Caco-2 (cell line): ENCODE results near the gene CHST3. TPM values are rescaled to one million over a fixed set of nuclear protein-coding genes. Genes with fewer than 3 reads are reported as not detected.

Experiments used
- BruUV-seq: library from RNA; stranded (reverse); fragments of 400-500 nt; replicated peaks from 2 replicates; lab custom pipeline; 2021; lab: Mats Ljungman, UMichigan
- CTCF ChIA-PET: fragments of 300-600 bp; sonication (Branson Sonifier 250); formaldehyde crosslinking; loops from one replicate; lab custom pipeline; 2022; ENCODE audit warnings: antibody characterized with exemption; lab: Charles Lee
- POLR2A ChIA-PET: fragments of 300-600 bp; sonication (Branson Sonifier 250); formaldehyde crosslinking; loops from one replicate; lab custom pipeline; 2022; ENCODE audit warnings: antibody characterized with exemption; lab: Charles Lee
- DNase-seq, 2 experiments: peaks; one replicate each; pipeline versions ENCODE4 v3.0.0 to v3.0.0-alpha.2; 2020 to 2022
- H3K27me3 ChIP-seq: replicated peaks from 2 replicates; pipeline ENCODE4 v1.6.0; 2011; ENCODE audit warnings: low read length; ENCODE audit not compliant: control insufficient read depth, insufficient read depth
- H3K36me3 ChIP-seq: 2 replicates; pipeline ENCODE4 v1.5.1; 2011; ENCODE audit warnings: low read length; ENCODE audit not compliant: control insufficient read depth, insufficient read depth
- H3K4me1 ChIP-seq: fragments of 250-450 bp; sonication (Bioruptor Pico); 2 replicates; pipeline ENCODE4 v1.5.1; 2020; ENCODE audit warnings: mild to moderate bottlenecking
- H3K4me3 ChIP-seq: 2 replicates; pipeline ENCODE4 v1.5.1; 2011; ENCODE audit warnings: low read depth, mild to moderate bottlenecking, control low read depth, low read length
- H3K9me3 ChIP-seq: fragments of 250-450 bp; sonication (Bioruptor Pico); 2 replicates; pipeline ENCODE4 v1.5.1; 2020; ENCODE audit warnings: mild to moderate bottlenecking, moderate library complexity
- H3K27ac Mint-ChIP-seq: one replicate; pipeline ENCODE4 v1.8.0; 2022; ENCODE audit warnings: mixed read lengths; ENCODE audit not compliant: unreplicated experiment
- H3K27me3 Mint-ChIP-seq: one replicate; pipeline ENCODE4 v1.8.0; 2022; ENCODE audit warnings: mixed read lengths; ENCODE audit not compliant: insufficient read depth, unreplicated experiment
- H3K36me3 Mint-ChIP-seq: one replicate; pipeline ENCODE4 v1.8.0; 2022; ENCODE audit warnings: mild to moderate bottlenecking, mixed read lengths; ENCODE audit not compliant: insufficient read depth, unreplicated experiment
- H3K4me1 Mint-ChIP-seq: one replicate; pipeline ENCODE4 v1.8.0; 2022; ENCODE audit warnings: low read depth, mixed read lengths; ENCODE audit not compliant: unreplicated experiment
- H3K4me3 Mint-ChIP-seq: one replicate; pipeline ENCODE4 v1.8.0; 2022; ENCODE audit warnings: mild to moderate bottlenecking, moderate library complexity, mixed read lengths; ENCODE audit not compliant: unreplicated experiment
- H3K9me3 Mint-ChIP-seq: one replicate; pipeline ENCODE4 v1.8.0; 2022; ENCODE audit warnings: mixed read lengths; ENCODE audit not compliant: unreplicated experiment
- CTCF ChIP-seq, 2 experiments: fragments of 200-600 bp in 1 of 2; IDR thresholded peaks; 1 replicate in 1 of 2; 2 replicates in 1 of 2; pipeline versions ENCODE4 v1.5.1 to v1.8.0; 2011 to 2022; ENCODE audit warnings: antibody characterized with exemption in 1 of 2, control low read depth in 1 of 2, inconsistent platforms in 1 of 2, low read depth in 1 of 2, low read length in 1 of 2, mild to moderate bottlenecking in 1 of 2, moderate library complexity in 1 of 2; ENCODE audit not compliant: insufficient read depth in 1 of 2, severe bottlenecking in 1 of 2, unreplicated experiment in 1 of 2
- intact Hi-C: fragments of 100-400 bp; cut with micrococcal nuclease; formaldehyde crosslinking; loops from one replicate; pipeline ENCODE4 v1.10.0; 2022; ENCODE audit not compliant: unreplicated experiment
- total RNA-seq: library from RNA; stranded (reverse); gene quantifications from 2 replicates; pipeline ENCODE4 v1.2.3, GENCODE V29; 2022

The CHST3 gene
- total RNA-seq, 1 experiment from 2014 or later, result 46.0 TPM

GRCh38 chr10:71968553-71969474 is 4.6 kb downstream of the CHST3 start:
- Histone ChIP-seq H3K36me3 (peaks cover 3% of the 10 kb centered on the region; the same call in 1 of the 2 replicates), H3K4me3 (no peak overlapping the region), H3K4me1 (peaks cover 48% of the 10 kb centered on the region), H3K27me3 (no peaks in the 10 kb centered on the region), H3K9me3 (no peaks in the 10 kb centered on the region)
- BruUV-seq, result no TSS peak
- Mint-ChIP-seq H3K27me3 (no peaks in the 10 kb centered on the region), H3K9me3 (no peaks in the 10 kb centered on the region), H3K4me3 (peak overlapping the region; percentile 58), H3K36me3 (peaks cover 59% of the 10 kb centered on the region), H3K27ac (peak overlapping the region; percentile 96), H3K4me1 (peaks cover 46% of the 10 kb centered on the region)
- peak in 1 of 2 experiments; percentile 28 for DNase-seq
- ChIA-PET CTCF (interaction anchor here (0.6 to 1.9 kb wide), 6 partner anchors 53 to 266 kb away, joined by 3 to 15 read pairs (median 6); no protein-coding TSS in a partner anchor), POLR2A (interaction anchor here (0.5 to 0.7 kb wide), 3 partner anchors 49 to 1283 kb away, joined by 3 to 4 read pairs (median 3); no protein-coding TSS in a partner anchor)
- TF ChIP-seq CTCF (IDR thresholded peaks at IDR 0.05; ENCODE audit: insufficient read depth in 1 of 2, low read depth in 1 of 2, low read length in 1 of 2, severe bottlenecking in 1 of 2, unreplicated experiment in 1 of 2), result no peak
- intact Hi-C loops, result no loop called here

DNA sequence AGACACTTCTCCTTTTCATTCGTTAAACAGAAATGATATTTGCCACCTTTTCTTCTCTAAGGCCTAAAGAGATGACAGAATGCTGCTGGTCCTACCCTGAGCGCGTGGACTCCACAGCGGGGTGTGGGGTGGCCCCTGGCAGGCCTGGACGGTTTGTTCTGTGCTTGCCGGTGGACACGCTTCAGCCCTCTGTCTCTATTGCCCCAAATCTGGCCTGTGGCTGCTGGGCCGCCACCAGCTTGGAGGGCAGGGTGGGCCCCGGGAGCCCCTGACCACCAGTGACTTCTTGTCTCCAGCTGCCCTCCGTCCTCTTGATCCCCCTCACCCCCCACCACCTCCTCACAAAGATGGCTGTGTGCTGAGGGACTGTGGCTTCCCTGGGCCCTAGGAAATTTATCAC is 5.7 kb downstream of the CHST3 start:
- no peak overlapping the region for H3K4me3 ChIP-seq
- intact Hi-C loops, result loop anchor here (1.0 kb wide), 3 partner anchors 14 to 74 kb away; no protein-coding TSS in a partner anchor
- no peaks in the 10 kb centered on the region for H3K27me3 ChIP-seq
- peak overlapping the region; percentile 44 for H3K27ac Mint-ChIP-seq
- no peak overlapping the region for H3K4me3 Mint-ChIP-seq
- ChIA-PET CTCF (interaction anchor here (1.1 to 1.3 kb wide), 3 partner anchors 54 to 79 kb away, joined by 3 to 5 read pairs (median 5); no protein-coding TSS in a partner anchor), POLR2A (no interaction called here)
- DNase-seq, result no peak
- peaks cover 55% of the 10 kb centered on the region for H3K4me1 ChIP-seq
- peaks cover 46% of the 10 kb centered on the region for H3K4me1 Mint-ChIP-seq
- H3K36me3 Mint-ChIP-seq, result peaks cover 60% of the 10 kb centered on the region
- TF ChIP-seq CTCF (IDR thresholded peaks at IDR 0.05; ENCODE audit: insufficient read depth in 1 of 2, low read depth in 1 of 2, low read length in 1 of 2, severe bottlenecking in 1 of 2, unreplicated experiment in 1 of 2), result no peak
- no peaks in the 10 kb centered on the region for H3K27me3 Mint-ChIP-seq
- no TSS peak for BruUV-seq
- H3K9me3 ChIP-seq, result no peaks in the 10 kb centered on the region
- H3K9me3 Mint-ChIP-seq, result no peaks in the 10 kb centered on the region
- H3K36me3 ChIP-seq, result peaks cover 3% of the 10 kb centered on the region; the same call in 1 of the 2 replicates

DNA sequence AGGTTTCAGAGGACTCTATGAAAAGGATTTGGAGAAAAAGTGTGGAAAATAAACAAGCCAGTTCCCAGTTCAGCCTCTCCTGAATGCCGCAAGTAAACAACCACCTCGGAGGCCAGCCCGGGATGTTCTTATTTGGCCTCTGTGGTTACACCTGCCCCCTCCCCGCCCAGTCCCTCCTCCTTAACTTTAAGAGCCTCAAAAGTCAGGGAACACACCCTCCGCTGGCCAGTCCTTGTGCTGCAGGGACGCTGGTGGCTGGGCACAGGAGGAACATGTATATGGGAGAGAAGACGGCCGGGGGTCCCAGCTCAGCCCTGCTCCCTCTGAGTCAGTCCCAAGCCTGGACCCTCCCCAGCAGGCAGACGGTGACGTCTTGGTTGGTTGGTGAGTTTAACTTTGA is 6.1 kb downstream of the CHST3 start:
- no peaks in the 10 kb centered on the region for H3K27me3 Mint-ChIP-seq
- intact Hi-C loops, result loop anchor here (1.0 kb wide), 3 partner anchors 14 to 74 kb away; no protein-coding TSS in a partner anchor
- Histone ChIP-seq H3K27me3 (no peaks in the 10 kb centered on the region), H3K9me3 (no peaks in the 10 kb centered on the region), H3K36me3 (peaks cover 3% of the 10 kb centered on the region; the same call in 1 of the 2 replicates), H3K4me1 (peaks cover 55% of the 10 kb centered on the region), H3K4me3 (no peak overlapping the region)
- no TSS peak for BruUV-seq
- peak overlapping the region; percentile 5 for H3K27ac Mint-ChIP-seq
- peak; percentile 42 to 77 for TF ChIP-seq CTCF (IDR thresholded peaks at IDR 0.05; ENCODE audit: insufficient read depth in 1 of 2, low read depth in 1 of 2, low read length in 1 of 2, severe bottlenecking in 1 of 2, unreplicated experiment in 1 of 2)
- no peak overlapping the region for H3K4me3 Mint-ChIP-seq
- DNase-seq, result peak; percentile 72 to 76
- CTCF ChIA-PET, result interaction anchor here (0.5 to 1.3 kb wide), 4 partner anchors 54 to 377 kb away, joined by 3 to 5 read pairs (median 4); no protein-coding TSS in a partner anchor
- H3K9me3 Mint-ChIP-seq, result no peaks in the 10 kb centered on the region
- H3K4me1 Mint-ChIP-seq, result peaks cover 46% of the 10 kb centered on the region
- H3K36me3 Mint-ChIP-seq, result peaks cover 59% of the 10 kb centered on the region
- POLR2A ChIA-PET, result no interaction called here
